H1 (cell line): Measurements from ENCODE around the gene LCN2. TPM values are rescaled to one million over a fixed set of nuclear protein-coding genes. Genes with fewer than 3 reads are reported as not detected.

Source experiments
- CTCF ChIA-PET: fragments of 300-600 bp; sonication (Branson Sonifier 250); formaldehyde crosslinking; loops from one replicate; lab custom pipeline; 2021; ENCODE audit not compliant: partially characterized antibody; lab: Charles Lee
- POLR2A ChIA-PET: fragments of 300-600 bp; sonication (Branson Sonifier 250); formaldehyde crosslinking; loops from one replicate; lab custom pipeline; 2021; ENCODE audit warnings: inconsistent platforms; ENCODE audit not compliant: partially characterized antibody; lab: Charles Lee
- DNase-seq, 2 experiments: peaks; one replicate each; pipeline versions ENCODE4 v3.0.0 to v3.0.0-alpha.2; 2010 to 2022; ENCODE audit warnings: low spot score in 2 of 2, low read depth in 1 of 2, mixed read lengths in 1 of 2
- FAIRE-seq: peaks from 2 replicates; lab custom pipeline; 2011; peaks lifted over from hg19 to GRCh38; lab: Jason Lieb, UNC
- H2AFZ ChIP-seq: 2 replicates; pipeline ENCODE4 v1.8.1; 2012; ENCODE audit warnings: low read length, inconsistent platforms
- H2AK5ac ChIP-seq: 2 replicates; pipeline ENCODE4 v1.6.1; 2013; ENCODE audit warnings: low read depth, low read length
- H2BK120ac ChIP-seq: replicated peaks from 2 replicates; pipeline ENCODE3; 2013; ENCODE audit warnings: low read depth, low read length, inconsistent platforms
- H2BK12ac ChIP-seq: 2 replicates; pipeline ENCODE4 v1.6.1; 2013; ENCODE audit warnings: low read depth, low read length
- H2BK15ac ChIP-seq: 2 replicates; pipeline ENCODE4 v1.6.1; 2013; ENCODE audit warnings: low read length
- H2BK20ac ChIP-seq: 2 replicates; pipeline ENCODE4 v1.6.1; 2013; ENCODE audit warnings: low read length
- H2BK5ac ChIP-seq: 2 replicates; pipeline ENCODE4 v1.6.1; 2013; ENCODE audit warnings: low read depth, low read length
- H3K14ac ChIP-seq: 2 replicates; pipeline ENCODE4 v1.6.1; 2013; ENCODE audit warnings: inconsistent platforms; ENCODE audit not compliant: insufficient read length
- H3K18ac ChIP-seq: 2 replicates; pipeline ENCODE4 v1.6.1; 2013; ENCODE audit warnings: low read length; ENCODE audit errors: extremely low read depth
- H3K23ac ChIP-seq: 2 replicates; pipeline ENCODE4 v1.6.1; 2013; ENCODE audit warnings: inconsistent platforms; ENCODE audit not compliant: insufficient read length
- H3K23me2 ChIP-seq: 2 replicates; pipeline ENCODE4 v1.6.1; 2013; ENCODE audit warnings: low read depth, low read length
- H3K27ac ChIP-seq: 2 replicates; pipeline ENCODE4 v1.6.1; 2011; ENCODE audit warnings: low read depth, low read length, inconsistent platforms
- H3K27me3 ChIP-seq, 4 experiments: replicated peaks in 1 of 4; 1 replicate in 1 of 4; 2 replicates in 3 of 4; pipeline versions ENCODE4 v1.6.1 to v1.8.1; 2011 to 2013; ENCODE audit warnings: low read length in 3 of 4, mild to moderate bottlenecking in 3 of 4, inconsistent platforms in 2 of 4, mixed read lengths in 2 of 4, moderate library complexity in 1 of 4; ENCODE audit not compliant: control insufficient read depth in 3 of 4, insufficient read depth in 3 of 4; ENCODE audit errors: extremely low read depth in 1 of 4
- H3K36me3 ChIP-seq, 4 experiments: 2 replicates each; pipeline versions ENCODE4 v1.6.1 to v1.8.1; 2011 to 2013; ENCODE audit warnings: mild to moderate bottlenecking in 4 of 4, low read length in 3 of 4, moderate library complexity in 2 of 4, control low read depth in 1 of 4, inconsistent platforms in 1 of 4; ENCODE audit not compliant: insufficient read depth in 4 of 4, control insufficient read depth in 2 of 4
- H3K4ac ChIP-seq: replicated peaks from 2 replicates; pipeline ENCODE3; 2013; ENCODE audit warnings: low read length, low read depth, mixed read lengths, inconsistent platforms; ENCODE audit not compliant: insufficient read length
- H3K4me1 ChIP-seq, 4 experiments: replicated peaks in 1 of 4; 1 replicate in 1 of 4; 2 replicates in 3 of 4; pipeline versions ENCODE4 v1.6.1 to v1.8.1; 2011 to 2013; ENCODE audit warnings: low read length in 3 of 4, inconsistent platforms in 2 of 4, mixed read lengths in 1 of 4; ENCODE audit not compliant: insufficient read depth in 4 of 4, control insufficient read depth in 3 of 4
- H3K4me2 ChIP-seq, 2 experiments: 2 replicates each; pipeline versions ENCODE4 v1.6.1 to v1.8.1; 2011 to 2013; ENCODE audit warnings: low read depth in 2 of 2, low read length in 2 of 2, control low read depth in 1 of 2, inconsistent platforms in 1 of 2, mild to moderate bottlenecking in 1 of 2; ENCODE audit not compliant: insufficient read depth in 1 of 2
- H3K4me3 ChIP-seq, 4 experiments: fragments of 200-600, 300-600 bp in 1 of 4; sonication (generic), shearing (Covaris generic), sonication (Bioruptor Twin) in 1 of 4; 2 replicates each; pipeline versions ENCODE4 v1.5.1 to v1.8.1; 2011 to 2016; ENCODE audit warnings: low read length in 4 of 4, low read depth in 3 of 4, control low read depth in 2 of 4, inconsistent platforms in 2 of 4, mild to moderate bottlenecking in 2 of 4, mixed read lengths in 1 of 4, moderate library complexity in 1 of 4; ENCODE audit not compliant: insufficient read depth in 2 of 4; ENCODE audit errors: extremely low read depth in 1 of 4
- H3K56ac ChIP-seq: replicated peaks from 2 replicates; pipeline ENCODE3; 2013; ENCODE audit warnings: low read depth, mild to moderate bottlenecking, mixed read lengths, low read length, inconsistent platforms; ENCODE audit not compliant: insufficient read length
- H3K79me1 ChIP-seq: 2 replicates; pipeline ENCODE4 v1.6.1; 2013; ENCODE audit warnings: low read depth, low read length, control low read depth
- H3K79me2 ChIP-seq, 2 experiments: 2 replicates each; pipeline versions ENCODE4 v1.6.1 to v1.8.1; 2012 to 2013; ENCODE audit warnings: low read length in 2 of 2, mild to moderate bottlenecking in 2 of 2, inconsistent platforms in 1 of 2; ENCODE audit not compliant: insufficient read depth in 2 of 2, control insufficient read depth in 1 of 2
- H3K9ac ChIP-seq, 4 experiments: replicated peaks in 1 of 4; 1 replicate in 1 of 4; 2 replicates in 3 of 4; pipeline versions ENCODE4 v1.6.1 to v1.8.1; 2011 to 2013; ENCODE audit warnings: low read depth in 3 of 4, low read length in 3 of 4, control low read depth in 2 of 4, mild to moderate bottlenecking in 2 of 4, moderate library complexity in 2 of 4, inconsistent platforms in 1 of 4; ENCODE audit errors: extremely low read depth in 1 of 4
- H3K9me3 ChIP-seq, 2 experiments: 2 replicates each; pipeline versions ENCODE4 v1.6.1 to v1.8.1; 2012 to 2013; ENCODE audit warnings: mild to moderate bottlenecking in 2 of 2, moderate library complexity in 2 of 2, control low read depth in 1 of 2, inconsistent platforms in 1 of 2, low read depth in 1 of 2, low read length in 1 of 2, mixed read lengths in 1 of 2; ENCODE audit not compliant: insufficient read depth in 2 of 2
- H4K20me1 ChIP-seq, 2 experiments: replicated peaks in 1 of 2; 2 replicates each; pipeline versions ENCODE3 to v1.8.1; 2011 to 2013; ENCODE audit warnings: inconsistent platforms in 2 of 2, low read length in 2 of 2, mild to moderate bottlenecking in 1 of 2; ENCODE audit not compliant: insufficient read depth in 2 of 2, control insufficient read depth in 1 of 2
- H4K5ac ChIP-seq: 2 replicates; pipeline ENCODE4 v1.6.1; 2013; ENCODE audit warnings: low read length, low read depth, mixed read lengths, inconsistent platforms; ENCODE audit not compliant: insufficient read length
- H4K8ac ChIP-seq: 2 replicates; pipeline ENCODE4 v1.8.0; 2013; ENCODE audit warnings: mild to moderate bottlenecking, moderate library complexity, low read length, inconsistent platforms; ENCODE audit not compliant: insufficient read depth; ENCODE audit errors: extremely low read depth
- H4K91ac ChIP-seq: replicated peaks from 2 replicates; pipeline ENCODE3; 2013; ENCODE audit warnings: low read length, mixed read lengths, inconsistent platforms; ENCODE audit not compliant: insufficient read length
- BACH1 ChIP-seq: IDR thresholded peaks from 2 replicates; pipeline ENCODE4 v1.6.1; 2012; ENCODE audit warnings: low read length, improper control_type of control experiment
- CREB1 ChIP-seq: IDR thresholded peaks from 2 replicates; pipeline ENCODE4 v1.6.1; 2012; ENCODE audit warnings: inconsistent platforms
- CTCF ChIP-seq, 3 experiments: IDR thresholded peaks; 1 replicate in 2 of 3; 2 replicates in 1 of 3; pipeline versions ENCODE4 v1.5.1 to v1.6.1; 2011; ENCODE audit warnings: low read length in 3 of 3, mild to moderate bottlenecking in 3 of 3, inconsistent platforms in 2 of 3, low read depth in 1 of 3, moderate library complexity in 1 of 3; ENCODE audit not compliant: insufficient read depth in 1 of 3; ENCODE audit errors: control extremely low read depth in 1 of 3
- EGR1 ChIP-seq: IDR thresholded peaks from 2 replicates; pipeline ENCODE4 v1.6.1; 2011; ENCODE audit warnings: low read depth, low read length, borderline replicate concordance
- RAD21 ChIP-seq, 2 experiments: IDR thresholded peaks in 1 of 2; conservative IDR thresholded peaks in 1 of 2; 2 replicates each; pipeline ENCODE4 v1.6.1; 2011; ENCODE audit warnings: low read depth in 2 of 2, low read length in 2 of 2, improper control_type of control experiment in 1 of 2, inconsistent platforms in 1 of 2, mild to moderate bottlenecking in 1 of 2, moderate library complexity in 1 of 2
- RNF2 ChIP-seq: fragments of 200-900, 300-1000 bp; sonication (generic); IDR thresholded peaks from 2 replicates; pipeline ENCODE4 v1.7.1; 2016; ENCODE audit warnings: borderline replicate concordance, low read depth, mild to moderate bottlenecking, antibody characterized with exemption, low read length; ENCODE audit not compliant: poor library complexity, severe bottlenecking; ENCODE audit errors: missing control alignments
- RXRA ChIP-seq: IDR thresholded peaks from 2 replicates; pipeline ENCODE4 v1.6.1; 2011; ENCODE audit warnings: low read depth, mild to moderate bottlenecking, low read length, moderate library complexity; ENCODE audit not compliant: insufficient read depth
- SUZ12 ChIP-seq: fragments of 200-600 bp; sonication (generic); IDR thresholded peaks from 2 replicates; pipeline ENCODE4 v1.6.1; 2012; ENCODE audit warnings: mild to moderate bottlenecking, inconsistent platforms, low read length, moderate library complexity, mixed read lengths
- TEAD4 ChIP-seq: IDR thresholded peaks from 2 replicates; pipeline ENCODE4 v1.6.1; 2012; ENCODE audit warnings: low read depth, low read length, inconsistent platforms, mixed read lengths
- WGBS, 2 experiments: shearing (Covaris generic) in 1 of 2; methylation state at CpG; one replicate each; pipeline versions ENCODE4 v1.1.6 to v1.1.7; 2013 to 2015; ENCODE audit warnings: low lambda C conversion rate in 2 of 2, mixed read lengths in 2 of 2, inconsistent platforms in 1 of 2, low coverage in 1 of 2, missing lambda C conversion rate in 1 of 2; ENCODE audit not compliant: insufficient replicate concordance in 2 of 2, insufficient coverage in 1 of 2, insufficient read length in 1 of 2; ENCODE audit errors: extremely low coverage in 1 of 2, missing lambda C conversion rate in 1 of 2; 5-methylcytosine and 5-hydroxymethylcytosine counted together
- polyA plus RNA-seq, 7 experiments: library from polyadenylated mRNA; depleted of rRNA in 3 of 7; stranded (reverse) in 5 of 7; unstranded in 2 of 7; fragments of >200 nt in 5 of 7; fragments of 200-250 nt in 2 of 7; gene quantifications; 1 replicate in 5 of 7; 2 replicates in 1 of 7; 4 replicates in 1 of 7; pipeline versions ENCODE4 v1.2.1 to v1.2.3, GENCODE V29; 2011 to 2013; ENCODE audit warnings: missing spikeins in 2 of 7, mixed read lengths in 2 of 7
- total RNA-seq: library from RNA; stranded (reverse); fragmentation: NEBNext Ultra II Directional; extraction: Animal tissue kit (Norgen Biotek cat#: 25700); gene quantifications from 2 replicates; pipeline ENCODE4 v1.2.1, GENCODE V29; 2021

The LCN2 gene
- total and polyA plus RNA-seq, 2 of the 8 experiments (the other 6 are each of a cell fraction or from before 2014, with no cell fraction given), result 1.1 to 1.6 TPM

- no peak for DNase-seq
Observed at GRCh38 chr9:128122809-128123175, 26.5 kb upstream of the LCN2 start.

More at GRCh38 chr9:128122809-128123175, 26.5 kb upstream of the LCN2 start:
- ChIA-PET CTCF (interaction anchor here (0.6 to 4.1 kb wide), 2 partner anchors 18 to 194 kb away, joined by 3 to 32 read pairs; no protein-coding TSS in a partner anchor), POLR2A (no interaction called here)
- H3K4ac ChIP-seq, result no peak overlapping the region
- H3K4me2 ChIP-seq, result no peak overlapping the region
- no peak for FAIRE-seq
- no peak overlapping the region for H2BK12ac ChIP-seq
- H2BK20ac ChIP-seq, result no peak overlapping the region
- H3K23ac ChIP-seq, result no peak overlapping the region
- peaks cover 0 to 8% (median 4%) of the 10 kb centered on the region in 4 experiments; a peak in 3 of 7 replicates for H3K4me1 ChIP-seq
- TF ChIP-seq CTCF (IDR thresholded peaks at IDR 0.05; ENCODE audit: control extremely low read depth in 1 of 3, insufficient read depth in 1 of 3, low read depth in 1 of 3, low read length in 3 of 3) (no peak), CREB1 (no peak), RAD21 (IDR thresholded peaks at IDR 0.05 in 1 of 2, conservative IDR thresholded peaks at IDR 0.05 in 1 of 2; ENCODE audit: low read depth in 2 of 2, low read length in 2 of 2) (no peak), EGR1 (no peak), TEAD4 (no peak), RNF2 (no peak), RXRA (no peak), BACH1 (no peak), SUZ12 (no peak)
- H3K27ac ChIP-seq, result no peak overlapping the region
- H3K4me3 ChIP-seq, result no peak overlapping the region
- no peak overlapping the region for H2AFZ ChIP-seq
- H3K9me3 ChIP-seq, result no peaks in the 10 kb centered on the region
- H4K8ac ChIP-seq, result no peak overlapping the region
- peaks cover 0 to 20% of the 10 kb centered on the region in 2 experiments; a peak in 1 of 4 replicates for H3K79me2 ChIP-seq
- H2BK15ac ChIP-seq, result no peak overlapping the region
- H3K9ac ChIP-seq, result no peak overlapping the region
- no peak overlapping the region for H3K14ac ChIP-seq
- H3K27me3 ChIP-seq, result no peaks in the 10 kb centered on the region
- H3K56ac ChIP-seq, result no peak overlapping the region
- H4K20me1 ChIP-seq, result peaks cover 3 to 24% of the 10 kb centered on the region in 2 experiments
- H2AK5ac ChIP-seq, result no peak overlapping the region
- H2BK120ac ChIP-seq, result no peak overlapping the region
- 95% methylated on average over 24 of the region's 24 CpGs; no CpG with 5 or more reads in 1 of the 2 experiments for WGBS, 2 experiments
- no peak overlapping the region for H4K91ac ChIP-seq
- H3K79me1 ChIP-seq, result peaks cover 4% of the 10 kb centered on the region; the same call in 1 of the 2 replicates
- no peak overlapping the region for H4K5ac ChIP-seq
- no peak overlapping the region for H2BK5ac ChIP-seq
- no peak overlapping the region for H3K18ac ChIP-seq
- H3K23me2 ChIP-seq, result no peaks in the 10 kb centered on the region; the same call in 1 of the 2 replicates
- peaks cover 2 to 26% (median 8%) of the 10 kb centered on the region in 4 experiments; a peak in 4 of 8 replicates for H3K36me3 ChIP-seq
